Muscle layer of colon (tissue), 2 donors: ENCODE results near the gene OR10K2.
"Not testable (repeated sequence)": the region's sequence is repeated elsewhere in the genome, so short reads cannot be mapped to it uniquely, and the experiment has no call there.

Source experiments
- H3K27ac ChIP-seq: one replicate; pipeline ENCODE4 v1.7.0; 2013; ENCODE audit warnings: low read depth, mild to moderate bottlenecking, low read length, moderate library complexity
- H3K27me3 ChIP-seq, 2 donors: one replicate each; pipeline ENCODE4 v1.7.0; 2013; ENCODE audit warnings: low read length in 2 of 2, mild to moderate bottlenecking in 2 of 2; ENCODE audit not compliant: insufficient read depth in 2 of 2, control insufficient read depth in 1 of 2
- H3K36me3 ChIP-seq: one replicate; pipeline ENCODE4 v1.7.0; 2013; ENCODE audit warnings: mild to moderate bottlenecking, low read length; ENCODE audit not compliant: insufficient read depth
- H3K4me1 ChIP-seq: one replicate; pipeline ENCODE4 v1.7.0; 2013; ENCODE audit warnings: mild to moderate bottlenecking, low read length; ENCODE audit not compliant: insufficient read depth
- H3K4me3 ChIP-seq, 2 donors: one replicate each; pipeline ENCODE4 v1.7.0; 2013; ENCODE audit warnings: low read length in 2 of 2, low read depth in 1 of 2, mild to moderate bottlenecking in 1 of 2, moderate library complexity in 1 of 2
- H3K9ac ChIP-seq: one replicate; pipeline ENCODE4 v1.7.0; 2013; ENCODE audit warnings: low read length
- H3K9me3 ChIP-seq: one replicate; pipeline ENCODE4 v1.7.0; 2013; ENCODE audit warnings: mild to moderate bottlenecking, low read length
- donor health status: abdominal sarcoma.
- donor health status: Adenocarcinoma of cecum.

OR10K2 gene

DNA sequence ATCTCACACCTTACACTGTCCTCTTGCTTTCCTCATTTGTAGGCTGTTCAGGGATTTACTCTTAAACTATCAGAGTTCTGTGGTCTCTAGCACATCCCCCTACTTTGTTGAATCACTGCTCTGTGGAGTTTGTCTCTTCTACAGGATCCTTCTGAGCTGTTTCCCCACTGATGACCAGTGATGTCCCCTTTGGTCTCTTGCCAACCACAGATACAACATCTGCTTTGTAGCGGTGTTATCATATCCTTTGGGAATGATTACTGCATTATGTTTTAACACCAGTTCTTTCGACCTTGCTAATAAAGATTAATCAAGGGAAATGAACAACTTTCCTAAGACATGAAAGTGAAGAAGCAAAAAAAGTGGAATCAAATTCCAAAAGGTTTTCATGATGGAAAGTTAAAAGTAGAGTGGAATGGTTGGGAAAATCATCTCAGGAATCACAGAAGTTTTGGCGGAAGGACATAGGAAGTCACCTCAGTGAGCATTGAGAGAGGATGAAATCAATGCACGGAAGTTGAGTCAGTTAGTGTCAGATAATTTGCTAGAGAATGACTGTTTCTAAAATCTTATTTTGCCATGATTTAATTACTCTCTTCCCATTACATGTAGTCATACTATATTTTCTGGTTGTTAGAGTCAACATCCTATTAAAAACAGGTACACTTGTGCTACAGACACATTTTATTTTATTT is 11.2 kb downstream of the OR10K2 start:
- H3K36me3 ChIP-seq, result no peaks in the 10 kb centered on the region
- no peak overlapping the region for H3K4me3 ChIP-seq
- H3K27me3 ChIP-seq, result no peaks in the 10 kb centered on the region
- no peak overlapping the region for H3K27ac ChIP-seq
- H3K9me3 ChIP-seq, result no peaks in the 10 kb centered on the region
- no peak overlapping the region for H3K9ac ChIP-seq
- no peaks in the 10 kb centered on the region for H3K4me1 ChIP-seq

DNA sequence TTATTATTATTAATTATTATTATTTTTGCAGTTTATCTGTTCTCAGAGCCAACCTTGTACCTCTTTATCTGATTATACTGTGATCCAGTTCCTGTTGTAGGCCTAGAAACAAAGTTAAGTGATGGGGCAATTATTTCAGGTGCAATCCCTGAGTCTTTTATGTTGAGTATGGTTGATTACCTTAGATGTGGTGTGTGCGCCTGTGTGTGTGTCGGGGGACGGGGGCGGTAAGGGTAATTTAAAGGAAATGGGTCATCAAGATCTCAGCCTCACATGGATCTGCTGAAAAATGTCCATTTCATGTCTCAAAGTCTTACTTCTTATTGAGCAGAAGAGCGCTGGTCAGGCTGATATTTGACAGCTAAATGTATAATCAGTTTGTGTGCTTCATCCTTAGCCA is 18.9 kb downstream of the OR10K2 start:
- H3K27me3 ChIP-seq, result no peaks in the 10 kb centered on the region
- no peak overlapping the region for H3K27ac ChIP-seq
- no peaks in the 10 kb centered on the region for H3K4me1 ChIP-seq
- no peaks in the 10 kb centered on the region for H3K36me3 ChIP-seq
- H3K9me3 ChIP-seq, result no peaks in the 10 kb centered on the region
- H3K9ac ChIP-seq, result no peak overlapping the region
- no peak overlapping the region for H3K4me3 ChIP-seq

DNA sequence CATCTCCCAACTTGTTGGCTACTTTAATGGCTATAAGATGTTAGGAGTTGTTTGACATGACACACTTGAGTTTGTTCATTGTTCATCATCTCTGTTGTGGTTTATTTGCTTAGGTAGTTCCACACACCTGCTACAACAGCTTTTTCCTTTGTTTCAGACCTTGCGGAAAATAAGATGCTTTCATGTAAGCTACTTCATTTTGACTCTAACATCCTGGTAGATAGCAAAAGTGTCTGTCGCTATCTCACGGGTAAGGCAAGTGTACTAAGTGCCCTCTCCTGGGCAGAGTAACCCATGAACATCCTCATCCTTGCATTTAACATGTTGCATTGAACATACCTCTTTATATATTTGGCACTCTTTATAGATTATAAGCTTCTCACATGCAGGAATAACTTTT is 25.2 kb downstream of the OR10K2 start:
- Histone ChIP-seq H3K27me3 (no peaks in the 10 kb centered on the region), H3K9ac (no peak overlapping the region), H3K9me3 (no peaks in the 10 kb centered on the region), H3K36me3 (no peaks in the 10 kb centered on the region), H3K4me1 (no peaks in the 10 kb centered on the region), H3K4me3 (no peak overlapping the region), H3K27ac (no peak overlapping the region)

DNA sequence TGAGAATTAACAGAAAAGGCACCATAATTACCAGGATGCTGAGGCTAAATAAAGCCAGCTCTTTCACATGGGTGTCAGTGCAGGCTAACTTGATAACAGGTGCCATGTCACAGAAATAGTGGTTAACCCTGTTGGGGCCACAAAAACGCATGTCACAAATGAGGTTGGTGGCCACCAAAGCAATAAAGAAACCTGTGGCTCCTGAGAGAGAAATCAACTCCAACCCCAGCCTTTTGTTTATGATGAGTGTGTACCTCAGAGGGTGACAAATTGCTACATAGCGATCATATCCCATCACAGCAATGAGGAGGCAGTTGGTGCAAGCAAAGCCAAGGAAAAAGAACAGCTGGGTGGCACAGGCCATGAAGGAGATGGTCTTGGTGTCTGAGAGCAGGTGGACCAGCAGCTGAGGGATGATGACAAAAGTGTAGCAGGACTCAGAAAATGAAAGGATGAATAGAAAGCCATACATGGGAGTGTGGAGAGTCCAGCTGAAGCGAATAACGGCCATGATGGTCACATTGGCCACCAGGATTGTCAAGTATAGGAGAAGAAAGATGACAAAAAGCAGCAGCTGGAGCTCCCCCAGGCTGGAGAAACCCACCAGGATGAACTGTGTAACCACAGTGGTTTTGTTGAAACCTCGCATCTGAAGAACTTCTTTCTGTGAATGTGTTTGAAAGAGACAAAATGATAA is 27.1 kb downstream of the OR10K2 start, which contains the start of gene OR10T2:
Gene OR10T2, minus strand, starts transcription at position 649 of the 697 bp plus-strand sequence. Its CDS starts 0 bp downstream, at position 649.
- no peak within 1 kb of the TSS for H3K9ac ChIP-seq
- H3K4me1 ChIP-seq, result no peaks in the 10 kb centered on the region
- H3K27ac ChIP-seq, result no peak within 1 kb of the TSS
- H3K27me3 ChIP-seq, result no peaks in the 10 kb centered on the region
- no peak within 1 kb of the TSS for H3K4me3 ChIP-seq
- no peaks in the 10 kb centered on the region for H3K9me3 ChIP-seq
- no peaks in the 10 kb centered on the region for H3K36me3 ChIP-seq

DNA sequence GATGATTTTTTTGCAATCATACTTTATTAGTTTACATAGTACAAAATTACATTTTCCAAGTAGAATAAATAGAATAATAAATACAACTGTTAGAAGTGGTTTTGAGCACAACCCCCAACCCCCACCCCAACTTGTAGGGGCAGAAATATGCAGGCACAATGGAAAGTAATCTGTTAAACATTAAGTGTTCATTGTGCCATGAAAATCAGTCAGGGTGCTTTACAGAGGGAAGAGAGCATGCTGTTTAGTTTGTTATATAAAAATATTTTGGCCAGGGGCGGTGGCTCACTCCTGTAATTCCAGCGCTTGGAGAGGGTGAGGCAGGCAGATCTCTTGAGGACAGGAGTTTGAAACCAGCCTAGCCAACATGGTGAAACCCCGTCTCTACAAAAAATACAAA is 29.4 kb downstream of the OR10K2 start:
- no peaks in the 10 kb centered on the region for H3K9me3 ChIP-seq
- no peaks in the 10 kb centered on the region for H3K4me1 ChIP-seq
- H3K4me3 ChIP-seq, result no peak overlapping the region
- no peak overlapping the region for H3K27ac ChIP-seq
- no peaks in the 10 kb centered on the region for H3K36me3 ChIP-seq
- H3K27me3 ChIP-seq, result no peaks in the 10 kb centered on the region
- no peak overlapping the region for H3K9ac ChIP-seq

DNA sequence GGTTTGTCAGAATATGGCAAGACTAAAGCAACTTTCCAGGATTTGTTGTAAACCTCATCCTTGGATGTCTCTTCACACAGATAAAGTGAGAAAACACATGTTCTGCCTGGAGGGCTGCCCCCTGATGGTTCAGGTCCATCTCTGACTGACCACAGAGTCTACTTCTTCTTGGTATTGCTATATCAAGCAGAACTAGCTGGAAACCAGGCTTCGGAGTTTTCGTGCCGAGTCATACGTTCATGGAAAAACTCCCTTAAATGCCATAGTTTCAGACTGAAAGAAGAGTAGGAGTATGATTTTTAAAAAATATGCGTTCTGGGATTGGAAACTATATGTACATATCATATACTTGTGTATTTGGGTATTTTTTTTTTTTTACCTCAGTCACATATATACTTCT is 32.6 kb downstream of the OR10K2 start:
- no peak overlapping the region for H3K27ac ChIP-seq
- H3K9me3 ChIP-seq, result no peaks in the 10 kb centered on the region
- no peak overlapping the region for H3K4me3 ChIP-seq
- H3K36me3 ChIP-seq, result no peaks in the 10 kb centered on the region
- H3K4me1 ChIP-seq, result no peaks in the 10 kb centered on the region
- no peaks in the 10 kb centered on the region for H3K27me3 ChIP-seq
- H3K9ac ChIP-seq, result no peak overlapping the region

DNA sequence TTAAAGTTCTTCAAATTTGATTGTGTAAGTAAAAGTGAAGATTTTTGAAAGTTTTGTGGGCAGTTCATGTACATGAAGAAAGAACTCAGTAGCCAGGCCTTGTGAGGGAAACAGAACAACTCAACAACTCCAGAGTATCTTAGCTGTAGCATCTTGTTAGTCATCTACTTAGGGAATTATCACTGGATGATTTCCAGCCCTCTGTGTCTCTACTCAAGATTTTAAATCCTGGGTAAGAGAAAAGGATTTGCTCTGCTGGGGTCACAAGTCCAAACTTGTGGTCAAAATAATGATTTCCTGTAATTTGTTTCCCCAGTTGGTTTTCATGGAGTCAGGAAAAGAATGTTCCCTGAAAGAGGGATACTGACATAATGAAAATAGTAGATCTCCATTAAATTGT is 34.9 kb downstream of the OR10K2 start:
- H3K9ac ChIP-seq, result no peak overlapping the region
- no peak overlapping the region for H3K4me3 ChIP-seq
- no peak overlapping the region for H3K27ac ChIP-seq
- no peaks in the 10 kb centered on the region for H3K9me3 ChIP-seq
- no peaks in the 10 kb centered on the region for H3K4me1 ChIP-seq
- no peaks in the 10 kb centered on the region for H3K27me3 ChIP-seq
- no peaks in the 10 kb centered on the region for H3K36me3 ChIP-seq

DNA sequence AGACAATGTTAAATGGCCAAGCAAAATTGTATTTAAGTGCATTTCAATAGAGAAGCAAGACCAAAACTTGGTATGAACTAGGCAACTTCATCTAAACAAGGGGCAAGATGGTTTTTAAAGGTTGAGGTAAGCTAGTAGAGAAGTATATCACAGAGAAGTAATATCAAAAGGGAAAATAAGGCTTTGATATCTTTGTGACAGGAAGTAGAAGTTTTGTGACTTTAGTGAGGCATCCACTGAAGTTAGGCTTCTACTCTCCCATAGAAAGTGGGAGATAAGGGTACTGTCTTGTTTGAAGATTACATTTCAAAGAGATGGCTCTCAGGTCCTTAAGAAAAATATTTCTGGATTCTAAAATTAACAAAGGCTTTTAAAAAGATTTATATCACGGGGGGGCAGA is 35.7 kb downstream of the OR10K2 start:
- H3K36me3 ChIP-seq, result no peaks in the 10 kb centered on the region
- H3K9me3 ChIP-seq, result no peaks in the 10 kb centered on the region
- H3K4me1 ChIP-seq, result no peaks in the 10 kb centered on the region
- H3K4me3 ChIP-seq, result no peak overlapping the region
- no peak overlapping the region for H3K9ac ChIP-seq
- no peaks in the 10 kb centered on the region for H3K27me3 ChIP-seq
- no peak overlapping the region for H3K27ac ChIP-seq

DNA sequence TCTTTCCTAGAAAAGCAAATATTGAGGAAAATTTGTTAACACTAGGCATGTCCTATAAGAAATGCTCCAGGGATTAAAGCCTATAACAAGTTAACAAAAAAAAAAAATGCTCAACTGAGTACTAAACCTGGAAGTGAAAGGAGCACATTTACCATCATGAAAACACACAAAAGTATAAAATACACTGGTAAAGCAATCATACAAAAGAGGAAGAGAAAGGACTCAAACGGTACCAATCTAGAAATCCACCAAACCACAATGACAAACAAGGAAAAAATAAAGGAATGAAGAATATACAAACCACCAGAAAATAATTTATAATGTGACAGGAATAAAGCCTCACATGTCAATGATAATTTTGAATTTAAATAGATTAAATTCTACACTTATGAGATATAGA is 51.2 kb downstream of the OR10K2 start:
- Histone ChIP-seq H3K27ac (no peak overlapping the region), H3K36me3 (no peaks in the 10 kb centered on the region), H3K9ac (no peak overlapping the region), H3K27me3 (no peaks in the 10 kb centered on the region), H3K9me3 (peaks cover 5% of the 10 kb centered on the region), H3K4me3 (no peak overlapping the region), H3K4me1 (no peaks in the 10 kb centered on the region)

DNA sequence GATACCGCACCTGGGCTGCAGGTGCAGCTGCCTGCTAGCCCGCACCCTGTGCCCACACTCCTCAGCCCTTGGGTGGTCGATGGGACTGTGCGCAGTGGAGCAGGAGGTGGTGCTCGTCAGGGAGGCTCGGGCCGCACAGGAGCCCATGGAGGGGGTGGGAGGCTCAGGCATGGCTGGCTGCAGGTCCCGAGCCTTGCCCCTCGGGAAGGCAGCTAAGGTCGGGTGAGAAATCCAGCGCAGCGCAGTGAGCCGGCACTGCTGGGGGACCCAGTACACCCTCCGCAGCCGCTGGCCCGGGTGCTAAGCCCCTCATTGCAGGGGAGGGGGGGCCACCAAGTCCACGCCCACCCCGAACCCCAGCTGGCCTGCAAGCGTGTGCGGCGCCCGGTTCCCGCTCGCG is 51.9 kb downstream of the OR10K2 start:
- not testable (repeated sequence) for H3K27me3 ChIP-seq, H3K4me1 ChIP-seq, H3K36me3 ChIP-seq, H3K4me3 ChIP-seq, H3K27ac ChIP-seq, H3K9me3 ChIP-seq, H3K9ac ChIP-seq

DNA sequence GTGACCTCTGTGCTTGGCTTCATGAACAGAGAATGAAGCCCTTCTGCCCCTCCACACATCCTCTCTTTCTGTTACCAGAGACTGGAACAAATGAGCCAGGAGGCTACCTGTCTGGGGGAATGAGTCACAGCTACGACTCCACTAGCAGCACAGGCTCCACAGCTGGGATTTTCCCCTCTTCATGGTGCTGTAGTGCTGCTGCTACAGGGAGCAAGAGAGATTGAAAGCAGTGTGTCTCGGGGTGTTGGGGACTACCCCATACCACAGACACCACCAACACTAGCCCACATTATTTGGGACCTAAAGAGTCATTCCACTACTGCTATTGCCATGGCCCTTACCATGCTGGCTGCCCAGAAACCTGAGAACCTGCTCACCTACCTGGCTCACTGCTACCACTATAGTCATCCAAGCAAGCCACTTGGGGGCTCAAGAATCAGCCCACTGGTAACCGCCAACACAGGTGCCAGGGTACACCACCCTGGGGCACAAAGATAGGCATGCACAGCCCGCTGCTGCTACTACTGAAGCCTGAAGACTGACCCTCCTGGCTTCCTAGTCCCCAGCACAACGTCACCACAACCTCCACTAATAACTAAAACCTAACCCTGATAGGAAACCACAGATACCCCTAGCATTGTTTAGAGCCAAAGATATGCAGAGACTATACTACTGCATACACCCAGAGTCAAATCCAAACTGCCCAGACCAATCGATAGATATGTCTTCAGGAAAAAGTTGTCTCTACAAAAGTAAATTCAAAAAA is 54.7 kb downstream of the OR10K2 start:
- Histone ChIP-seq H3K9me3 (peaks cover 5% of the 10 kb centered on the region), H3K27me3 (no peaks in the 10 kb centered on the region), H3K4me1 (no peaks in the 10 kb centered on the region), H3K4me3 (no peak overlapping the region), H3K27ac (no peak overlapping the region), H3K36me3 (no peaks in the 10 kb centered on the region), H3K9ac (no peak overlapping the region)
